OCI-LY1 (cell line): ENCODE data around the gene RUVBL2.
"Not testable (repeated sequence)": the region's sequence is repeated elsewhere in the genome, so short reads cannot be mapped to it uniquely, and the experiment has no call there.

Source experiments
- H2AFZ ChIP-seq: fragments of 200-600 bp; sonication (generic), shearing (Covaris generic); 2 replicates; pipeline ENCODE4 v1.6.0; 2014; ENCODE audit warnings: antibody characterized with exemption, mild to moderate bottlenecking, low read length
- H3F3A ChIP-seq: fragments of 200-600 bp; sonication (generic), shearing (Covaris generic); 2 replicates; pipeline ENCODE4 v1.6.0; 2014; ENCODE audit warnings: mild to moderate bottlenecking, antibody characterized with exemption, low read length, moderate library complexity; ENCODE audit not compliant: insufficient read depth
- H3K27ac ChIP-seq: fragments of 200-600 bp; sonication (generic); 2 replicates; pipeline ENCODE4 v1.5.1; 2014; ENCODE audit warnings: low read length, mixed run types, mild to moderate bottlenecking, low read depth; ENCODE audit not compliant: poor library complexity, severe bottlenecking
- H3K27me3 ChIP-seq: fragments of 200-600 bp; sonication (generic); 2 replicates; pipeline ENCODE4 v1.6.0; 2014; ENCODE audit warnings: antibody characterized with exemption, mild to moderate bottlenecking, low read length, moderate library complexity; ENCODE audit not compliant: insufficient read depth
- H3K36me3 ChIP-seq: fragments of 200-600 bp; sonication (generic); 2 replicates; pipeline ENCODE4 v1.6.1; 2014; ENCODE audit warnings: mild to moderate bottlenecking, antibody characterized with exemption, low read length, moderate library complexity, mixed read lengths; ENCODE audit not compliant: insufficient read depth
- H3K4me1 ChIP-seq: fragments of 200-600 bp; sonication (generic); 2 replicates; pipeline ENCODE4 v1.5.1; 2014; ENCODE audit warnings: mild to moderate bottlenecking, low read length, moderate library complexity; ENCODE audit not compliant: insufficient read depth, severe bottlenecking
- H3K4me2 ChIP-seq: fragments of 200-600 bp; sonication (generic), shearing (Covaris generic); 2 replicates; pipeline ENCODE4 v1.6.1; 2014; ENCODE audit warnings: low read length
- H3K4me3 ChIP-seq: fragments of 200-600 bp; sonication (generic); 2 replicates; pipeline ENCODE4 v1.5.1; 2014; ENCODE audit warnings: low read length, low read depth, mild to moderate bottlenecking, mixed read lengths; ENCODE audit not compliant: poor library complexity, severe bottlenecking
- H3K79me2 ChIP-seq: fragments of 200-600 bp; shearing (Covaris generic); 2 replicates; pipeline ENCODE4 v1.6.1; 2016; ENCODE audit warnings: mixed run types, low read length, mixed read lengths; ENCODE audit not compliant: insufficient read depth
- H3K9ac ChIP-seq: fragments of 200-600 bp; sonication (generic), shearing (Covaris generic); 2 replicates; pipeline ENCODE4 v1.6.1; 2014; ENCODE audit warnings: mild to moderate bottlenecking, low read length, mixed read lengths
- H3K9me2 ChIP-seq: fragments of 200-600 bp; sonication (generic), shearing (Covaris generic); 2 replicates; pipeline ENCODE4 v1.6.1; 2014; ENCODE audit warnings: low read depth, mild to moderate bottlenecking, low read length, mixed read lengths
- H3K9me3 ChIP-seq: fragments of 200-600 bp; shearing (Covaris generic); 2 replicates; pipeline ENCODE4 v1.6.1; 2014; ENCODE audit warnings: low read length, mixed read lengths
- H4K20me1 ChIP-seq: fragments of 200-600 bp; sonication (generic), shearing (Covaris generic); 2 replicates; pipeline ENCODE4 v1.6.0; 2016; ENCODE audit warnings: mild to moderate bottlenecking, low read length; ENCODE audit not compliant: insufficient read depth
- CTCF ChIP-seq: fragments of 200-600 bp; sonication (generic), shearing (Covaris generic); IDR thresholded peaks from 2 replicates; pipeline ENCODE4 v1.5.1; 2017; ENCODE audit warnings: mild to moderate bottlenecking, antibody characterized with exemption, low read length, moderate library complexity, mixed read lengths

RUVBL2 gene

GRCh38 chr19:49031642-49032301, 38.1 kb downstream of the RUVBL2 start, which contains the start of gene CGB2:
TSS of gene CGB2 (plus strand) at chr19:49031890. CDS start at chr19:49032096, 206 bp downstream.
- not testable (repeated sequence) for H3K9ac ChIP-seq, H3K9me3 ChIP-seq, H3K9me2 ChIP-seq, H3F3A ChIP-seq, H3K79me2 ChIP-seq, H4K20me1 ChIP-seq, H3K27me3 ChIP-seq, H3K4me2 ChIP-seq, H3K27ac ChIP-seq, H2AFZ ChIP-seq, H3K4me3 ChIP-seq, H3K4me1 ChIP-seq, H3K36me3 ChIP-seq
- TF ChIP-seq CTCF, result peak; percentile 46; the same call in 1 of the 2 replicates

DNA sequence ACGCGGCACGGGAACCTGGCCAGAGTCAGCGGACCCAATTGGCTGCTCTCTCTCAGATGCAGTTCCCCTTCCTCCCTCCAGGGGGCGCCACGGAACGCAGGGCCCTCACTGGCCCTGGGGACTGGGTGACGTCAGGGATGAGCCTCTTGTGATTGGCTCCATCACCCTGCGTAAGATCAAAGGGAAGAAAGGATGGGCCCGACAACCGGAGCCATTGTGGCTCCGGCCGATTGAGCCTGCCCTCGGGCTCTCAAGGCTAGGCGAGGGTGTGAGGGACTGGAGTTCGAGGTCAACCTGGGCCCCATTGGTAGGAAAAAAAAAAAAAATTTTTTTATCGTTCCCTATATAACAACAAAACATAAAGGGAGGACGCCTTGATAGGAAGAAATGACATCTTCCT, 43.1 kb downstream of the RUVBL2 start, which contains the start of gene CGB1:
CGB1 (minus strand) TSS at position 81 of the 400 bp plus-strand sequence. CDS start 184 bp downstream, outside the sequence.
- not testable (repeated sequence) for H3K27me3 ChIP-seq, H2AFZ ChIP-seq, H3K36me3 ChIP-seq, H3F3A ChIP-seq, H3K27ac ChIP-seq, H3K9me3 ChIP-seq, H3K79me2 ChIP-seq, H3K9ac ChIP-seq, H3K4me2 ChIP-seq, H4K20me1 ChIP-seq, H3K9me2 ChIP-seq, H3K4me1 ChIP-seq, H3K4me3 ChIP-seq
- TF ChIP-seq CTCF, result peak; percentile 64

GRCh38 chr19:49038111-49038510, 44.4 kb downstream of the RUVBL2 start:
- not testable (repeated sequence) for H3K79me2 ChIP-seq, H3K27me3 ChIP-seq, H2AFZ ChIP-seq, H3F3A ChIP-seq, H4K20me1 ChIP-seq, H3K9me3 ChIP-seq, H3K4me3 ChIP-seq, H3K4me1 ChIP-seq, H3K27ac ChIP-seq, H3K4me2 ChIP-seq, H3K9ac ChIP-seq, H3K9me2 ChIP-seq, H3K36me3 ChIP-seq

DNA sequence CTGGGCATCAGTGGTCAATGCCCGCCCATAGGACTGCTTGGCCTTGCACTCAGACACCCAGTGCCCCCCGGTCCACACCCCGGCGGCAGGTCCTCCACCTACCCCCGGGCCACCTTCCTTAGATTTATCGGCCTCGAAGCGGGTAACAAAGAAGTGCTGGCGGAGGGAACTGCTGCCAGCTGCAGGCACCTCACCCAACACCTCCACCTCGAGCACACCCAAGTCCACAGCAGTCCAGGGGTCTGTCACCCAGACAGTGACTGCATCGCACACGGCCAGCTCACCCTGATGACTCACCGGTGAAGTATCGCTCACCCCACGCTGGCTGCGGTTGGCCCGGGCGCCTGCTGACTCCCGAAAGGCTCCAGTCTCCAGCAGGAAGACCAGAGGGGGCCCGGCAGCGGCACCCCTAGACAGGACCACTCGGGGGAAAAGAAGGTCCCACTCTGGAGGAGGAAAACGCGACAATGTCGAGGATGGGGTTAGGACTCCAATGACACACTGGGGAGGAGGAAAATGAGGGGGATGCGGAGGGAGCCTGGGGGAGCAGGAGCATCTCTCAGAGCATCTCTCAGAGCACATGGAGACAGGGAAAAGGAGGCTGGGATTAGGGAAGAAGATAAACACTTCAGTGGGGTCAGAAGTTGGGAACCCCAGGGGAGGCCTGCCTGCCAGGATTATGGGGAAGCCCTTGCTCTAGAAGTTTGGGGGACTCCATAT, 45.0 kb downstream of the RUVBL2 start:
- H2AFZ ChIP-seq, H3K4me1 ChIP-seq, H3F3A ChIP-seq, H3K9ac ChIP-seq, H3K9me2 ChIP-seq, H4K20me1 ChIP-seq, H3K4me3 ChIP-seq, H3K36me3 ChIP-seq, H3K9me3 ChIP-seq, H3K79me2 ChIP-seq, H3K27ac ChIP-seq, H3K4me2 ChIP-seq, H3K27me3 ChIP-seq: not testable (repeated sequence)

GRCh38 chr19:49039736-49040135, 46.0 kb downstream of the RUVBL2 start:
- not testable (repeated sequence) for H3K27me3 ChIP-seq, H3K79me2 ChIP-seq, H4K20me1 ChIP-seq, H3K36me3 ChIP-seq, H3K9me3 ChIP-seq, H3K9ac ChIP-seq, H2AFZ ChIP-seq, H3K9me2 ChIP-seq, H3K4me1 ChIP-seq, H3K4me3 ChIP-seq, H3K4me2 ChIP-seq, H3F3A ChIP-seq, H3K27ac ChIP-seq
